Ascending aorta (tissue), 2 donors: ENCODE data around the gene B9D2. TPM values are rescaled to one million over a fixed set of nuclear protein-coding genes. Genes with fewer than 3 reads are reported as not detected.
A peak's percentile ranks its signal among the peaks of the same experiment; 100 is the strongest.

Experiments
- DNase-seq, 2 donors: peaks; one replicate each; pipeline ENCODE4 v3.0.0-alpha.2; 2019; ENCODE audit warnings: low spot score in 2 of 2
- H3K27ac ChIP-seq, 2 donors: fragments of 200-600 bp; sonication (generic); one replicate each; pipeline ENCODE4 v1.5.1; 2016 to 2017; ENCODE audit warnings: mild to moderate bottlenecking in 1 of 2
- H3K27me3 ChIP-seq: fragments of 200-600 bp; sonication (generic); one replicate; pipeline ENCODE4 v1.5.1; 2017
- H3K36me3 ChIP-seq, 2 donors: fragments of 200-600 bp; sonication (generic); one replicate each; pipeline ENCODE4 v1.5.1; 2016
- H3K4me1 ChIP-seq, 2 donors: fragments of 200-600 bp; sonication (generic); one replicate each; pipeline ENCODE4 v1.5.1; 2016 to 2017; ENCODE audit warnings: mild to moderate bottlenecking in 1 of 2
- H3K4me3 ChIP-seq, 2 donors: fragments of 200-600 bp; sonication (generic); one replicate each; pipeline ENCODE4 v1.5.1; 2016 to 2017; ENCODE audit warnings: mild to moderate bottlenecking in 1 of 2
- H3K9me3 ChIP-seq, 2 donors: fragments of 200-600 bp; sonication (generic); one replicate each; pipeline ENCODE4 v1.5.1; 2016
- intact Hi-C: fragments of 100-400 bp; cut with DNase I; formaldehyde crosslinking; loops from one replicate; pipeline ENCODE4 v1.15.1; 2023
- total RNA-seq: library from RNA; depleted of rRNA; stranded (reverse); fragments of >200 nt; gene quantifications from one replicate; pipeline ENCODE4 v1.1.0, GENCODE V29; 2016
- TF ChIP-seq, protein P1 (sequence below), 3 experiments: fragments of 200-600 bp in 2 of 3; fragments of 450-650 bp in 1 of 3; sonication (generic) in 2 of 3; IDR thresholded peaks; one replicate each; pipeline ENCODE4 v1.5.1; 2016 to 2019; ENCODE audit warnings: antibody characterized with exemption in 3 of 3, mild to moderate bottlenecking in 1 of 3, moderate library complexity in 1 of 3

B9D2 gene
- total RNA-seq, 1 donor from 2014 or later, result 17.5 TPM

DNA sequence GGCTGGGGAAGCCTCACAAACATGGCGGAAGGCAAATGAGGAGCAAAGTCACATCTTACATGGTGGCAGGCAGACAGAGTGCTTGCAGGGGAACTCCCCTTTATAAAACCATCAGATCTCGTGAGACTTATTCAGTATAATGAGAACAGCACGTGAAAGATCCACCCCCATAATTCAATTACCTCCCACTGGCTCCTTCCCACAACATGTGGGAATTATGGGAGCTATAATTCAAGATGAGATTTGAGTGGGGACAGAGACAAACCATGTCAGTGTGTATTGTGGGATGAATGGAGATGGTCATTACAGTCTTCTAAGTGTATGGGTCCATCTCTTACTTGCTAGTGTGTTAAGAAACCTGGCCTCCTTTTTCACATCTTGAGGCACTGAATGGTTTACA, 38.1 kb upstream of the B9D2 start:
- Histone ChIP-seq H3K27ac (no peak overlapping the region), H3K9me3 (no peaks in the 10 kb centered on the region), H3K4me1 (peaks cover 7 to 9% of the 10 kb centered on the region in 2 donors), H3K4me3 (no peak overlapping the region), H3K36me3 (peaks cover 0 to 2% of the 10 kb centered on the region in 2 donors), H3K27me3 (no peaks in the 10 kb centered on the region)
- DNase-seq, result no peak
- TF ChIP-seq, protein P1, sequence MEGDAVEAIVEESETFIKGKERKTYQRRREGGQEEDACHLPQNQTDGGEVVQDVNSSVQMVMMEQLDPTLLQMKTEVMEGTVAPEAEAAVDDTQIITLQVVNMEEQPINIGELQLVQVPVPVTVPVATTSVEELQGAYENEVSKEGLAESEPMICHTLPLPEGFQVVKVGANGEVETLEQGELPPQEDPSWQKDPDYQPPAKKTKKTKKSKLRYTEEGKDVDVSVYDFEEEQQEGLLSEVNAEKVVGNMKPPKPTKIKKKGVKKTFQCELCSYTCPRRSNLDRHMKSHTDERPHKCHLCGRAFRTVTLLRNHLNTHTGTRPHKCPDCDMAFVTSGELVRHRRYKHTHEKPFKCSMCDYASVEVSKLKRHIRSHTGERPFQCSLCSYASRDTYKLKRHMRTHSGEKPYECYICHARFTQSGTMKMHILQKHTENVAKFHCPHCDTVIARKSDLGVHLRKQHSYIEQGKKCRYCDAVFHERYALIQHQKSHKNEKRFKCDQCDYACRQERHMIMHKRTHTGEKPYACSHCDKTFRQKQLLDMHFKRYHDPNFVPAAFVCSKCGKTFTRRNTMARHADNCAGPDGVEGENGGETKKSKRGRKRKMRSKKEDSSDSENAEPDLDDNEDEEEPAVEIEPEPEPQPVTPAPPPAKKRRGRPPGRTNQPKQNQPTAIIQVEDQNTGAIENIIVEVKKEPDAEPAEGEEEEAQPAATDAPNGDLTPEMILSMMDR (IDR thresholded peaks at IDR 0.05), result no peak
- intact Hi-C loops, result no loop called here

DNA sequence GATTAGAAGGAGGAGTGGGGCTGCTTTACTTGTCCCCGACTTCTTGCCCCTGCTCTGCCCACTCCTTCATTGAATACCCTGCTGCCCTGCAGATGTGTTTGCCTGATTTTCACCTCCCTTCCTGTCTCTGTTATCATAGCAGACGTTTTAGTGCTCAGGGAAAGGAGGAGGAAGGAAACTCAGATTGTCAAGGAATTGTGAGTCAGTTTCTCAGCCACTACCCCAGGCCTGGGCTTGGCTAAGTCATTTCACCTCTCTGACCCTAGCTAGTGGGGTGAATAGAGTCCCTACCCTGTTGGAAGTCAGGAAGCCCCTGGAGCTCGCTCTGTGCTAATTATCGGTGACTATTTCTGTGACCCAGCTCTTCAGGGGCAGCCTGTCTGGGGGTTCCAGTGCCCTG, 37.5 kb upstream of the B9D2 start:
- intact Hi-C loops, result no loop called here
- Histone ChIP-seq H3K4me1 (peaks cover 7 to 9% of the 10 kb centered on the region in 2 donors), H3K27ac (no peak overlapping the region), H3K36me3 (peaks cover 0 to 2% of the 10 kb centered on the region in 2 donors), H3K4me3 (no peak overlapping the region), H3K9me3 (no peaks in the 10 kb centered on the region), H3K27me3 (no peaks in the 10 kb centered on the region)
- TF ChIP-seq, protein P1 (IDR thresholded peaks at IDR 0.05), result no peak
- no peak for DNase-seq

DNA sequence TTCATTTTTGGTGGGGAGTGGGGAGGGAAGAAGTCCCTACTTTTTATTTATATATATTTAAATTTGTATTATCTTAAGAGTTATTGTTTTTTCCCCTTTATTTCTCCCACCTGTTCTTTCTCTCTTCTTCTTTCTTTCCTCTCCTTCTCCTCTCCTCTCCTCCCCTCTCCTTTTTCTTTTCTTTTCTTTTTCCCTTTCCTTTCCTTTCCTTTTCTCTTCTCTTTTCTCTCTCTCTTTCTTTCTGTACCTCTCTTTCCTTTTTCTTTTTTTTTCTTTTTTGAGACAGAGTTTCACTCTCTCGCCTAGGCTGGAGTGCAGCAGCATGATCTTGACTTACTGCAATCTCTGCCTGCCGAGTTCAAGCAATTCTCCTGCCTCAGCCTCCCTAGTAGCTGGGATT, 35.6 kb upstream of the B9D2 start:
- intact Hi-C loops, result no loop called here
- peaks cover 0 to 2% of the 10 kb centered on the region in 2 donors for H3K36me3 ChIP-seq
- DNase-seq, result no peak
- H3K9me3 ChIP-seq, result no peaks in the 10 kb centered on the region
- no peaks in the 10 kb centered on the region for H3K27me3 ChIP-seq
- H3K4me3 ChIP-seq, result peak overlapping the region in 1 of 2 donors; percentile 95
- TF ChIP-seq, protein P1 (IDR thresholded peaks at IDR 0.05), result no peak
- H3K27ac ChIP-seq, result no peak overlapping the region
- peaks cover 7 to 9% of the 10 kb centered on the region in 2 donors for H3K4me1 ChIP-seq

DNA sequence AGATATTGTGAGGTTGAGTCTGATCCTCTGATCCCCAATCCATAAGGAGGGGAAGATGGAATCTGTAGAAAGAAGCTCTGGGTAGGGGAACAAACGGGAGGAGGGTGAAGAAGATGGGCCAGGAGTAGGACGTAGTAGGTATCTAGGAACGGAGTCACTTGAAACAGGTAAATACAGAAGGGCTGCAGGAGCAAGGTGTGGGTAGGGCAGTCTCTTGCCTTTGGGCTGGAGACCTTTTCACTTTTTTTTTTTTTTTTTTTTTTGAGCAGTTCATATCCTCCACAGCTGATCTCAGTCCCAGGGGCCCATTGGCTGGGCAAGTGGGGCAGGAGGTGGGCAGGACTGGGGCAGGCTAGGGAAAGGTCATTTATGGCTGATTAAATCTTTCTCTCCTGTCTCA, 35.1 kb upstream of the B9D2 start:
- no peak for DNase-seq
- Histone ChIP-seq H3K36me3 (peaks cover 0 to 2% of the 10 kb centered on the region in 2 donors), H3K4me3 (peak overlapping the region; percentile 72 to 95), H3K9me3 (no peaks in the 10 kb centered on the region), H3K27ac (no peak overlapping the region), H3K27me3 (no peaks in the 10 kb centered on the region), H3K4me1 (peaks cover 7 to 9% of the 10 kb centered on the region in 2 donors)
- TF ChIP-seq, protein P1 (IDR thresholded peaks at IDR 0.05), result no peak
- intact Hi-C loops, result no loop called here

DNA sequence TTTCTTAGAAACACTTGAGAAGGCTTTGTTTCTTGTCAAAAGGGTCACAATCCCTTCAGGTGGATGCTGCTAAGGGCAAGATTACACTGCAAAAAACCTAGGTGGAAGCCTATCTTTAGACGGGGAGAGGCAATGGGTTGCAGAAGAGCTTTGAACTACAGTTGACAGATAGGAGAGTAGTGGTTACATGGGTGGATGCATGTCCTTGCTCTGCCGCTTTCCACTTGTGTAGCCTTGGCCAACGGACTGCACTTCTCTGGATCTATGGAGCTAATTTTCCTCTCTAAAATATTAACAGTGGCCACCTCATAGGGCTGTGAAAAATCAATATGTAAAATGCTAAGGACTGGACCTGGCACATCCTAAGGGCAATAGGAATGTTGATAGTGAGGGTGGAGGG, 34.6 kb upstream of the B9D2 start:
- Histone ChIP-seq H3K4me1 (peaks cover 7 to 9% of the 10 kb centered on the region in 2 donors), H3K27me3 (no peaks in the 10 kb centered on the region), H3K27ac (no peak overlapping the region), H3K36me3 (peaks cover 0 to 2% of the 10 kb centered on the region in 2 donors), H3K4me3 (peak overlapping the region; percentile 72 to 95), H3K9me3 (no peaks in the 10 kb centered on the region)
- intact Hi-C loops, result no loop called here
- TF ChIP-seq, protein P1 (IDR thresholded peaks at IDR 0.05), result no peak
- no peak for DNase-seq

DNA sequence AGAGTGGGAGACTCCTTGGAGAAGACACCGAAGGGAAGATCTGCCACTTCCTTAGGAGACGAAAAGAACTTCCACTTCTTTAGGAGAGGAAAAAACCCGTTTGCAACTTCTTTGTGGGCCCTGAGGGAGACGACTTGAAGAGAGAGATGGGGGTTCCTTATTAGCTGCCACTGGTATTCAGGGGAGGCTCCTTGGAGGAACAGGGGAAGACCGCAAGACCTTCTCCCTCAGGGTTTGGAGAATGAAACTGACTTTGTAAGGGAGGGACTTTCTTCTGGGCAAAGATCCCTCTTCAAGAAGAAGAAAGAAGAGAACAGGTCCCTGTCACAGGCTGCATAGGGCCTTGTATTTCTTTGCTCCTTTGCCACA, 34.1 kb upstream of the B9D2 start:
- H3K27ac ChIP-seq, result peak overlapping the region; percentile 83 to 86
- no peaks in the 10 kb centered on the region for H3K27me3 ChIP-seq
- DNase-seq, result no peak
- no peaks in the 10 kb centered on the region for H3K9me3 ChIP-seq
- H3K4me3 ChIP-seq, result peak overlapping the region; percentile 72 to 95
- H3K4me1 ChIP-seq, result peaks cover 7 to 9% of the 10 kb centered on the region in 2 donors
- TF ChIP-seq, protein P1 (IDR thresholded peaks at IDR 0.05), result no peak
- H3K36me3 ChIP-seq, result no peaks in the 10 kb centered on the region
- intact Hi-C loops, result no loop called here
